GM18951 (cell line): ENCODE data around the gene FOXD4L3.
"Not testable (repeated sequence)": the region's sequence is repeated elsewhere in the genome, so short reads cannot be mapped to it uniquely, and the experiment has no call there.

Experiments
- in situ Hi-C: fragments of 300-500 bp; cut with MboI; formaldehyde crosslinking; loops from one replicate; pipeline ENCODE4 v1.12.0; 2022; ENCODE audit warnings: low sequenced_read_pairs, mixed read lengths, inconsistent platforms; ENCODE audit not compliant: unreplicated experiment

FOXD4L3 gene

DNA sequence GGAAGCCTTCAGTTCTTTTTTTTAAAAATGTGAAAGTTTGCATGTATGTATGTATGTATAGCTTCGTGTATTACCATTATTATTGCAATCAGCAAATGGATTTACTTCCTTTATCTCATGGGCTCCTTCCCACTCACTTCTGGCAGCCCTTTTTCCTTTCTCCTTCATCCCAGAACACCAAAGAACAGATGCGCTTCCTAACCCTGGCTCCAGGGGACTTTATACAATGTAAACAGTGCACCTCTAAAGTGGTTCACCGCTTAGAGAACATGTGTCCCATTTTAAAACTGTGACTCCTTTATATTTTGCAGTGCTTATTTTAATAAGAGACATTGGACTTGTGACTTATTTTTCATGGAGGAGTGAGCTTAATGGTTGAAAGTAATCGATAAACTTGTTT, 40.6 kb downstream of the FOXD4L3 start:
- in situ Hi-C loops, result not testable (repeated sequence)

- in situ Hi-C loops, result not testable (repeated sequence)
Observed at GRCh38 chr9:68343992-68344391, 41.3 kb downstream of the FOXD4L3 start.

DNA sequence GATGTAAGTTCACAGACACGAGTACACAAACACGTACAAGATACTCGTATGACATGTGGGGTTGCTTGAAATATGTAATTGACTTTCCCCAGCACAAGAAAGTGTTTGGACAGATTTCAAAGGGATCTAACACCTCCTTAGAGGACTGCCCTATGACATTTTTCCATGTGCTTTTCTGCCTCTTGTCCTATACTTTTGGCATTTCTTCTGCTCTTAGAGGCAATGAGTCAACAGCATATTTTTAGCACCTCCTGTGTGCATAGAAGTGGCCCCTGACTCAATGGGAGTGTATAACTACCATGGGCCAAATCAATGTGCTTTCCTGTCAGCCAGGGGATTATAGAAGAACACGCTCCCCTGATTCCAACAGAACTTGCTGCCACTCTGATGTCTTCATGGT, 49.0 kb downstream of the FOXD4L3 start:
- in situ Hi-C loops, result loop anchor here (25.0 kb wide), 1 partner anchor 211 kb away; no protein-coding TSS in a partner anchor
